Amygdala (tissue), 56 donors: ENCODE measurements around the gene TMUB1.

ENCODE experiments used
- DNase-seq, 56 donors: peaks; one replicate each; lab custom pipeline; 2025; lab: John Stamatoyannopoulos, UW

TMUB1 gene

GRCh38 chr7:151121380-151122170 is 38.3 kb upstream of the TMUB1 start:
- DNase-seq = no peak

GRCh38 chr7:151120896-151121295 is 37.6 kb upstream of the TMUB1 start:
- peak in 34 of 56 donors; percentile 13 to 80 (median 37) for DNase-seq

- DNase-seq = peak in 30 of 56 donors; percentile 17 to 69 (median 34)
Observed at GRCh38 chr7:151119902-151120301, 36.6 kb upstream of the TMUB1 start.

GRCh38 chr7:151119055-151119415 is 35.7 kb upstream of the TMUB1 start:
- no peak for DNase-seq

GRCh38 chr7:151118108-151119054 is 35.1 kb upstream of the TMUB1 start:
- no peak for DNase-seq

GRCh38 chr7:151117565-151117964 is 34.3 kb upstream of the TMUB1 start:
- DNase-seq = no peak

GRCh38 chr7:151116603-151117440 is 33.5 kb upstream of the TMUB1 start:
- no peak for DNase-seq

- no peak for DNase-seq
Observed at GRCh38 chr7:151115836-151116418, 32.6 kb upstream of the TMUB1 start.

GRCh38 chr7:151115121-151115835 is 32.0 kb upstream of the TMUB1 start:
- peak in 1 of 56 donors; percentile 25 for DNase-seq

- DNase-seq = no peak
Observed at GRCh38 chr7:151114151-151115090, 31.1 kb upstream of the TMUB1 start.

GRCh38 chr7:151113344-151114150 is 30.3 kb upstream of the TMUB1 start:
- no peak for DNase-seq

- peak in 46 of 56 donors; percentile 12 to 80 (median 54) for DNase-seq
Observed at GRCh38 chr7:151110941-151111645, 27.8 kb upstream of the TMUB1 start.

- DNase-seq = no peak
Observed at GRCh38 chr7:151110236-151110940, 27.1 kb upstream of the TMUB1 start.

GRCh38 chr7:151109094-151110048 is 26.1 kb upstream of the TMUB1 start:
- DNase-seq = no peak

GRCh38 chr7:151107882-151108281 is 24.6 kb upstream of the TMUB1 start:
- no peak for DNase-seq
